GM23248 (cell line): ENCODE measurements around the gene CNOT10. TPM values are rescaled to one million over a fixed set of nuclear protein-coding genes. Genes with fewer than 3 reads are reported as not detected.

Source experiments
- DNase-seq: peaks from one replicate; pipeline ENCODE4 v3.0.0-alpha.2; 2015
- H2AFZ ChIP-seq: fragments of 200-600 bp; sonication (generic); 2 replicates; pipeline ENCODE4 v1.6.1; 2016; ENCODE audit warnings: antibody characterized with exemption
- H3F3A ChIP-seq: fragments of 200-600 bp; sonication (generic); 2 replicates; pipeline ENCODE4 v1.6.1; 2016; ENCODE audit warnings: mild to moderate bottlenecking, antibody characterized with exemption, mixed run types; ENCODE audit not compliant: insufficient read depth
- H3K27ac ChIP-seq: fragments of 200-600 bp; sonication (generic); 2 replicates; pipeline ENCODE4 v1.5.1; 2016; ENCODE audit warnings: mild to moderate bottlenecking
- H3K27me3 ChIP-seq: fragments of 200-600 bp; sonication (generic); replicated peaks from 2 replicates; pipeline ENCODE4 v1.6.1; 2016; ENCODE audit warnings: mild to moderate bottlenecking; ENCODE audit not compliant: insufficient read depth
- H3K36me3 ChIP-seq: fragments of 200-600 bp; sonication (generic); 2 replicates; pipeline ENCODE4 v1.6.1; 2016; ENCODE audit warnings: low read depth, mild to moderate bottlenecking
- H3K4me1 ChIP-seq: fragments of 200-600 bp; sonication (generic); 2 replicates; pipeline ENCODE4 v1.6.1; 2016; ENCODE audit warnings: mild to moderate bottlenecking; ENCODE audit not compliant: insufficient read depth
- H3K4me2 ChIP-seq: fragments of 200-600 bp; sonication (generic); one replicate; pipeline ENCODE4 v1.6.1; 2016; ENCODE audit warnings: mild to moderate bottlenecking; ENCODE audit not compliant: unreplicated experiment
- H3K4me3 ChIP-seq: fragments of 200-600 bp; sonication (generic); 2 replicates; pipeline ENCODE4 v1.5.1; 2016; ENCODE audit warnings: mild to moderate bottlenecking
- H3K79me2 ChIP-seq: fragments of 200-600 bp; sonication (generic); 2 replicates; pipeline ENCODE4 v1.6.1; 2016; ENCODE audit warnings: mild to moderate bottlenecking; ENCODE audit not compliant: insufficient read depth
- H3K9ac ChIP-seq: fragments of 200-600 bp; sonication (generic); 2 replicates; pipeline ENCODE4 v1.6.1; 2016; ENCODE audit warnings: mild to moderate bottlenecking
- H3K9me2 ChIP-seq: fragments of 200-600 bp; sonication (generic); 2 replicates; pipeline ENCODE4 v1.6.1; 2016; ENCODE audit warnings: mixed run types, mild to moderate bottlenecking, moderate library complexity; ENCODE audit not compliant: insufficient read depth
- H3K9me3 ChIP-seq: fragments of 200-600 bp; sonication (generic); one replicate; pipeline ENCODE4 v1.6.1; 2017; ENCODE audit warnings: low read depth
- H4K20me1 ChIP-seq: fragments of 200-600 bp; sonication (generic); 2 replicates; pipeline ENCODE4 v1.6.0; 2016; ENCODE audit not compliant: insufficient read depth
- EZH2 ChIP-seq: fragments of 200-600 bp; sonication (generic); IDR thresholded peaks from 2 replicates; pipeline ENCODE4 v1.6.1; 2018; ENCODE audit warnings: antibody characterized with exemption, mild to moderate bottlenecking; ENCODE audit not compliant: insufficient read depth, poor library complexity, severe bottlenecking
- EZH2phosphoT487 ChIP-seq: fragments of 200-600 bp; sonication (generic); IDR thresholded peaks from 2 replicates; pipeline ENCODE4 v1.6.1; 2018; ENCODE audit warnings: antibody characterized with exemption, moderate library complexity, mild to moderate bottlenecking, low read depth; ENCODE audit not compliant: insufficient read depth
- WGBS, 2 experiments: methylation state at CpG; one replicate each; pipeline ENCODE4 v1.1.6; 2015 to 2017; ENCODE audit warnings: low lambda C conversion rate in 2 of 2, low coverage in 1 of 2; ENCODE audit errors: missing lambda C conversion rate in 2 of 2; 5-methylcytosine and 5-hydroxymethylcytosine counted together
- in situ Hi-C: fragments of 300-500 bp; cut with MboI; formaldehyde crosslinking; loops from 2 replicates; pipeline ENCODE4 v1.15.0; 2020
- polyA plus RNA-seq: library from polyadenylated mRNA; unstranded; fragments of >200 nt; fragmentation: Nextera tagmentation; extraction: Ambion mirVana; gene quantifications from 2 replicates; pipeline ENCODE4 v1.2.1, GENCODE V29; 2016
- total RNA-seq: library from RNA; depleted of rRNA; stranded (reverse); fragments of >200 nt; shearing (Covaris generic); gene quantifications from 2 replicates; pipeline ENCODE4 v1.2.3, GENCODE V29; 2014

CNOT10 gene
- total and polyA plus RNA-seq, 2 experiments from 2014 or later: 18.3 to 19.5 TPM

DNA sequence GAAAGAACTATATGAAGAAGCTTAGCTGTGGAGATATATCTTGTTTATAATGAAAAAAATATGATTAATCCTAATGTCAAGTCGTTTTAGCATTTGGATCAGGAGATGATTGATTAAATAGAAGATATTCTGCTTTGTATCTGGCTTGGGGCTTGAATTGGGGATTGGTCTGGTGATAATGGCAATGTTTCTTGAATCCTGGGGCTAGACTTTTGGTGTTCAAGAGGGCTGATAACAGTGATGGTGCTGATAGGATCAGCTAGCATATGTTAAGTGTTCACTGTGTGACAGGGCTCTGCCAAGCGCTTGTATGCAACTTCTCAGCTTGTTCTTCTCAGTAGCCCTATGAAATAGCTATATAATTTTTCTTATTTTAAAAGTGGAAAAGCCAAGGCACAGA lies 20.2 kb downstream of the CNOT10 start:
- no peak for DNase-seq
- in situ Hi-C loops: no loop called here
- no peak overlapping the region for H2AFZ ChIP-seq
- no peaks in the 10 kb centered on the region for H3K27me3 ChIP-seq
- no peak for TF ChIP-seq EZH2phosphoT487
- no peak for TF ChIP-seq EZH2
- H3F3A ChIP-seq: peaks cover 15% of the 10 kb centered on the region; the same call in 1 of the 2 replicates
- no peak overlapping the region for H3K27ac ChIP-seq
- WGBS, 2 experiments: 71 to 79% methylated on average over 2 of the region's 2 CpGs
- no peaks in the 10 kb centered on the region for H3K36me3 ChIP-seq
- peaks cover 11% of the 10 kb centered on the region; the same call in 1 of the 2 replicates for H3K4me1 ChIP-seq
- H3K79me2 ChIP-seq: peaks cover 36% of the 10 kb centered on the region
- no peak overlapping the region for H3K4me3 ChIP-seq
- H3K9me2 ChIP-seq: no peaks in the 10 kb centered on the region
- H4K20me1 ChIP-seq: no peaks in the 10 kb centered on the region
- H3K4me2 ChIP-seq: no peak overlapping the region
- no peak overlapping the region for H3K9ac ChIP-seq
- H3K9me3 ChIP-seq: no peaks in the 10 kb centered on the region

DNA sequence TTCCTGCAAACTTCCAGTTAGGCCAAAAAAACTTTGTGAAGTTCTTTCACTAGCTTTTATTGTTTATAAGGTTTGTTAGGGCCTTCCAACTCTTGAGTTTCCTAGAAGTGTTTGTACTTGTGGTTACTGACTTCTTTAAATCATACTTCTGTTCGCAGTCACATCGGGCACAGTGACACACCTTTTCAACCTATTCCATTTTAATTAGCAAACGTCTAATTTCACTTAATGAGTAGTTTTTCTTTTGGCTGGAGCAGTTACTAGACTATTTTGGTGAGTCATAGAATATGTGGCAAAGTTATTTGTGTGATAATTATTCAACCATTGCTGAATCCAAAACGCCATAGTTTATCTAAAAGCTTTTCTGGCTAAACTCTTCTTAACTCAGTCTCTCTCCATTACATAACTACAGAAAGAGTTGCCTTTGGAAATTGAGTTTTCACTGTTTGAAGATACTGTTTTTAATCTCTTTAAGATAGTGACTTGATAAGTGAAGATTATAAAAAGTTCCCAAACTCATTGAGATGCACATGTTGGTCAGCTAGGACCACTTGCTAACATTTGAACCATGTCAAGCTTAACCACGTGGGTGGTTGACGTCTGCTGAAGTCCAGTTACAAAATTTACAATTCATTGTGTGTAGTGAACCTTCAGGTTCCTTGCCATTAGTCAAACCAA lies 21.5 kb downstream of the CNOT10 start:
- Histone ChIP-seq H3K27ac (peak overlapping the region; percentile 29; the same call in 1 of the 2 replicates), H3K4me3 (no peak overlapping the region), H3K27me3 (no peaks in the 10 kb centered on the region), H3K4me2 (no peak overlapping the region), H2AFZ (peak overlapping the region; percentile 20; the same call in 1 of the 2 replicates), H3K9ac (no peak overlapping the region), H3K9me2 (no peaks in the 10 kb centered on the region), H3K36me3 (no peaks in the 10 kb centered on the region), H3F3A (peaks cover 15% of the 10 kb centered on the region; the same call in 1 of the 2 replicates), H4K20me1 (no peaks in the 10 kb centered on the region), H3K4me1 (peaks cover 11% of the 10 kb centered on the region; the same call in 1 of the 2 replicates), H3K79me2 (peaks cover 26% of the 10 kb centered on the region), H3K9me3 (no peaks in the 10 kb centered on the region)
- 41 to 44% methylated on average over 6 of the region's 6 CpGs for WGBS, 2 experiments
- TF ChIP-seq EZH2phosphoT487 (no peak), EZH2 (no peak)
- in situ Hi-C loops: no loop called here
- DNase-seq: peak; percentile 27

DNA sequence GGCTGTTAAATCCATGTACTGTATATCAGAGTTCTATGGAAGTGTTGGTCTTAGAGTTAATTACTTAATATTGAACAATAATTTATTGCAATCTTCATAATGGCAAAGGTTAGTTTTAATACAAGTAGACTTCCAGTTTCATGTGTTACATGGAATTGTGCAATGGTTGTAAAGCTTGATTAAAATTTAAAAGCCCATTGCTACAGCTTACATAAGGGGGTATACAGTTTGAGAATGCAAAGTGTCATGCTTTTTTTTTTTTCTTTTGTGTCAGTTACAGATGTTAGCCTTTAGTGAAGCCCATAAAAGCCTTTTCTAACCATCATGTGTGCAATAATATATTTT lies 22.0 kb downstream of the CNOT10 start:
- Histone ChIP-seq H2AFZ (no peak overlapping the region), H3K27ac (no peak overlapping the region), H3K9ac (no peak overlapping the region), H3K4me1 (peaks cover 11% of the 10 kb centered on the region; the same call in 1 of the 2 replicates), H3K9me3 (no peaks in the 10 kb centered on the region), H4K20me1 (no peaks in the 10 kb centered on the region), H3K79me2 (peaks cover 22% of the 10 kb centered on the region), H3K4me2 (no peak overlapping the region), H3F3A (peaks cover 15% of the 10 kb centered on the region; the same call in 1 of the 2 replicates), H3K4me3 (no peak overlapping the region), H3K27me3 (no peaks in the 10 kb centered on the region), H3K36me3 (no peaks in the 10 kb centered on the region), H3K9me2 (no peaks in the 10 kb centered on the region)
- DNase-seq: no peak
- no peak for TF ChIP-seq EZH2
- TF ChIP-seq EZH2phosphoT487: no peak
- in situ Hi-C loops: no loop called here

DNA sequence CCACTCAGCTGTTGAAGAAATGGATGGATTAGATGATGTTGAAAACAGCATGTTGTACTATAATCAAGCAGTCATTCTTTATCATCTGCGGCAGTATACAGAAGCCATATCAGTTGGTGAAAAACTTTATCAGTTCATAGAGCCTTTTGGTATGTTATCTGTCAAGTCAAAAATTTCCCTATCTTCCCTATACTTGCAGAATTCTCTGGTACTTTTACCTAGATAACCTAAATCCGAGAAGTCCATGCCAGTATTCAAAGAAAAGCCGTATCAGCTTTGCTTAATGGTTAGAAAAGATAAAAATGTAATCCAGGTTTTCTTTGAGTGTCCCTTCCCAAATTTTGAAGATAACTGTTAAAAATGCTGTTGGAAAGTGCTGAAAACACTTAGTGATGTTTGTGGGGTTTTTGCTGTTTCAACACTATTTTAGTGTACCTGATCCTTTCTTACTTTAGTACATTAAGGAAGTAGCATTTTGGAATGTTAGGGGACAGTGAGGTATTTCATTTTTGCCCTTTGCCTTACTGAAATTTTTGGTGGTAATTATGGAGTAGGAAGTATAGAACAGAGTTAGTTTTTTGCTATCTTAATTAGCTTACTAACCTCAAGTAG lies 23.8 kb downstream of the CNOT10 start:
- Histone ChIP-seq H3K4me3 (no peak overlapping the region), H3K9me3 (no peaks in the 10 kb centered on the region), H3K36me3 (0 out of 2 replicates have a peak, but pooled peaks cover 6% of the 10 kb centered on the region), H3F3A (peaks cover 15% of the 10 kb centered on the region; the same call in 1 of the 2 replicates), H2AFZ (no peak overlapping the region), H3K27ac (no peak overlapping the region), H3K4me2 (no peak overlapping the region), H3K9me2 (no peaks in the 10 kb centered on the region), H3K9ac (no peak overlapping the region), H4K20me1 (no peaks in the 10 kb centered on the region), H3K27me3 (no peaks in the 10 kb centered on the region), H3K4me1 (peaks cover 11% of the 10 kb centered on the region; the same call in 1 of the 2 replicates), H3K79me2 (peaks cover 6% of the 10 kb centered on the region; the same call in 1 of the 2 replicates)
- in situ Hi-C loops: no loop called here
- DNase-seq: no peak
- WGBS, 2 experiments: 97 to 99% methylated on average over 3 of the region's 3 CpGs
- TF ChIP-seq EZH2 (no peak), EZH2phosphoT487 (no peak)
